Prostate gland (tissue), 2 donors: Measurements from ENCODE around the gene RAD23B. TPM values are rescaled to one million over a fixed set of nuclear protein-coding genes. Genes with fewer than 3 reads are reported as not detected.

Experiments used
- DNase-seq: peaks from one replicate; pipeline ENCODE4 v3.0.0-alpha.2; 2019; ENCODE audit warnings: low spot score
- H3K27ac ChIP-seq, 2 donors: fragments of 200-600 bp; sonication (generic); 2 replicates each; pipeline ENCODE4 v1.5.1; 2017 to 2019
- H3K27me3 ChIP-seq: fragments of 200-600 bp; sonication (generic); replicated peaks from 2 replicates; pipeline ENCODE4 v1.5.1; 2019; ENCODE audit not compliant: insufficient read depth
- H3K36me3 ChIP-seq, 2 donors: fragments of 200-600 bp; sonication (generic); 1 replicate in 1 of 2; 2 replicates in 1 of 2; pipeline versions ENCODE4 v1.5.1 to v1.8.1; 2017 to 2019
- H3K4me1 ChIP-seq: fragments of 200-600 bp; sonication (generic); replicated peaks from 2 replicates; pipeline ENCODE4 v1.5.1; 2019
- H3K4me3 ChIP-seq, 2 donors: fragments of 200-600 bp; sonication (generic); 2 replicates each; pipeline ENCODE4 v1.5.1; 2017 to 2019
- H3K9me3 ChIP-seq: fragments of 200-600 bp; sonication (generic); 2 replicates; pipeline ENCODE4 v1.5.1; 2017
- POLR2A ChIP-seq: fragments of 450-650 bp; IDR thresholded peaks from one replicate; pipeline ENCODE4 v1.6.1; 2016; ENCODE audit warnings: antibody characterized with exemption, mild to moderate bottlenecking
- POLR2AphosphoS5 ChIP-seq: sonication (generic); formaldehyde crosslinking; IDR thresholded peaks from one replicate; pipeline ENCODE4 v1.6.1; 2017; ENCODE audit warnings: antibody characterized with exemption
- WGBS: methylation state at CpG from one replicate; pipeline ENCODE4 v1.1.5; 2018; 5-methylcytosine and 5-hydroxymethylcytosine counted together
- intact Hi-C: fragments of 100-400 bp; cut with DNase I; formaldehyde crosslinking; loops from one replicate; pipeline ENCODE4 v1.14.2; 2022
- total RNA-seq, 2 donors: library from RNA; depleted of rRNA; stranded (reverse); fragments of >200 nt; gene quantifications; one replicate each; pipeline ENCODE4 v1.1.0, GENCODE V29; 2016
- TF ChIP-seq, protein P1 (sequence below), 4 experiments: fragments of 200-600 bp in 2 of 4; fragments of 450-650 bp in 2 of 4; sonication (generic) in 2 of 4; IDR thresholded peaks; 1 replicate in 3 of 4; 2 replicates in 1 of 4; pipeline ENCODE4 v1.5.1; 2016 to 2019; ENCODE audit warnings: antibody characterized with exemption in 4 of 4, mild to moderate bottlenecking in 2 of 4, moderate library complexity in 2 of 4

RAD23B gene
- total RNA-seq, 2 donors from 2014 or later, result 92.3 to 111 TPM

DNA sequence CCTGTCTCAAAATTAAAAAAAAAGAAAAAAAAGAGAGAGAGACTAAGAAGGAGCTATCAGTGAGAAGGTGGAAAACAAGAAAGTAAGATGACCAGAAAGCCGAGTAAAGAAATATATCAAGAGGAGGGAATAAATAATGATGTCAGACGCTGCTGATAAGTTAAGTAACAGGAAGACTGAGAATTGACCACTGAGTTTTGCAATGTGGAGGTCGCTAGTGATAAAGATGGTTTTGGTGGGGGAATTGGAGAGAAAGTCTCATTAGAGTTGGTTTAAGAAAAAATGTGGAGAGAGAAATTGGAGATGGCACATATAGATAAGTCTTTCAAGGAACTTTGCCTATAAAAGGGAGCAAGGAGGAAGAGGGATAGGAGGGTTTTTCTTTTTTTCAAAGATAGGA is 91.9 kb downstream of the RAD23B start:
- no peaks in the 10 kb centered on the region for H3K36me3 ChIP-seq
- H3K4me1 ChIP-seq, result no peaks in the 10 kb centered on the region
- H3K27ac ChIP-seq, result no peak overlapping the region
- no peak for DNase-seq
- 76% methylated on average over 3 of the region's 3 CpGs for WGBS
- no peak overlapping the region for H3K4me3 ChIP-seq
- intact Hi-C loops, result no loop called here
- H3K27me3 ChIP-seq, result no peaks in the 10 kb centered on the region
- H3K9me3 ChIP-seq, result no peaks in the 10 kb centered on the region
- TF ChIP-seq, protein P1, sequence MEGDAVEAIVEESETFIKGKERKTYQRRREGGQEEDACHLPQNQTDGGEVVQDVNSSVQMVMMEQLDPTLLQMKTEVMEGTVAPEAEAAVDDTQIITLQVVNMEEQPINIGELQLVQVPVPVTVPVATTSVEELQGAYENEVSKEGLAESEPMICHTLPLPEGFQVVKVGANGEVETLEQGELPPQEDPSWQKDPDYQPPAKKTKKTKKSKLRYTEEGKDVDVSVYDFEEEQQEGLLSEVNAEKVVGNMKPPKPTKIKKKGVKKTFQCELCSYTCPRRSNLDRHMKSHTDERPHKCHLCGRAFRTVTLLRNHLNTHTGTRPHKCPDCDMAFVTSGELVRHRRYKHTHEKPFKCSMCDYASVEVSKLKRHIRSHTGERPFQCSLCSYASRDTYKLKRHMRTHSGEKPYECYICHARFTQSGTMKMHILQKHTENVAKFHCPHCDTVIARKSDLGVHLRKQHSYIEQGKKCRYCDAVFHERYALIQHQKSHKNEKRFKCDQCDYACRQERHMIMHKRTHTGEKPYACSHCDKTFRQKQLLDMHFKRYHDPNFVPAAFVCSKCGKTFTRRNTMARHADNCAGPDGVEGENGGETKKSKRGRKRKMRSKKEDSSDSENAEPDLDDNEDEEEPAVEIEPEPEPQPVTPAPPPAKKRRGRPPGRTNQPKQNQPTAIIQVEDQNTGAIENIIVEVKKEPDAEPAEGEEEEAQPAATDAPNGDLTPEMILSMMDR (IDR thresholded peaks at IDR 0.05), result no peak
- TF ChIP-seq POLR2A (no peak), POLR2AphosphoS5 (no peak)

DNA sequence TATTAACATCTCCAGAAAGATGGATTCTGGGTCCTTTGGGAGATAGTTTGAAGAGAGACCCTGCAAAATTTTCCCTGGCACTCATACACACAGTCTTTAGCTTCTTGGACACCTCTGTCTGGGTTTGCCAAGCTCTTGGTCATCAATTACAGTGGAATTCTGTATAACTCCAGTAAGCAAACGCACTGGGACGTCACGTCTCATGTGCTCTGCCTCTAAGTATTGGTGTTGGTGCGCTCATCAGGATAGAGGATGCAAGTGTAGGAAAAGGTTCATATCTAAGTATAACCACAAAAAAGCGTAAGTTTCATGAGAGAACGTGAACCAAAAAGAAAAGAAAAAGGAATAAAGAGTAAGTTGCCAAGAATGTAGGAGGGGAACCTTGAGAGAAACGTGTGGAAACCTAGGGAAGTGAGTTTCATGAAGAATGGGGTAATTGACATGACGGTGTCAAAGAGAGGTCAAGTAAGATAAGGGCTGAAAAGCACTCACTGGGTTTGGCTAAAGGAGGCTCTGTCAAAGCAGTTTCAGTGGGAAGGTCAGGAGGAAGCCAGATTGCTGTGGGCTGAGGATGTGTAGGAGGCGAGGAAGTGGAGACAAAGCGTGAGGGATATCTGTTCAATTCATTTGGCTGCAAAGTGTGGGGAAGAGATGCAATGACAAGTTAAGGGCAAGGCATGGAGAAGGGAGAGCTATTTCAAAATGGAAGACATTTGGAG is 92.7 kb downstream of the RAD23B start:
- Histone ChIP-seq H3K36me3 (no peaks in the 10 kb centered on the region), H3K27me3 (no peaks in the 10 kb centered on the region), H3K4me1 (no peaks in the 10 kb centered on the region), H3K4me3 (no peak overlapping the region), H3K9me3 (no peaks in the 10 kb centered on the region), H3K27ac (no peak overlapping the region)
- WGBS, result 65% methylated on average over 10 of the region's 10 CpGs
- no peak for DNase-seq
- TF ChIP-seq, protein P1 (IDR thresholded peaks at IDR 0.05), result no peak
- no peak for TF ChIP-seq POLR2A
- no peak for TF ChIP-seq POLR2AphosphoS5
- intact Hi-C loops, result no loop called here

DNA sequence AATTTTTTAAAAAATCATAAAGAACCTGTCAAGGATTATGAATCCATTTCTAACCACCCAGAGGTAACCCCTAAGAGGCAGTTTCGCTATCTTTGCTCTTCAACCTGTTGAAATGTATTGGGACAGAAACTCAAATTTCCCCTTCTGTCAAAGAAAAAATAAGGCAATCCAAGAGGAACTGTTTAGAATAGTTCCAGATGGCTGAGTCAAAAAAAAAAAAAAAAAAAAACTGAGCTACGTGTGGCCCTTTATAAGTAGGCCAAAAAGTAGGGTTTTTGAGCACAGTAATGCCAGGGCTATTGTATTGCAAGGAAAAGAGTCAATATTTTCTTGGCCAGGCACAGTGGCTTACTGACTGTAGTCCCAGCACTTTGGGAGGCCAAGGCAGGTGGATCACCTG is 94.9 kb downstream of the RAD23B start:
- Histone ChIP-seq H3K36me3 (no peaks in the 10 kb centered on the region), H3K27me3 (no peaks in the 10 kb centered on the region), H3K4me1 (no peaks in the 10 kb centered on the region), H3K27ac (no peak overlapping the region), H3K4me3 (no peak overlapping the region), H3K9me3 (no peaks in the 10 kb centered on the region)
- no peak for TF ChIP-seq POLR2AphosphoS5
- TF ChIP-seq POLR2A, result no peak
- TF ChIP-seq, protein P1 (IDR thresholded peaks at IDR 0.05), result no peak
- intact Hi-C loops, result no loop called here
- DNase-seq, result no peak
- 72% methylated on average over 2 of the region's 2 CpGs for WGBS

Other genes with a start within 250 kb of the RAD23B start
- 10 to 100 TPM; 41.4 to 50.0 TPM for gene KLF4, start 206.5 kb downstream of the RAD23B start, total RNA-seq